ENCODE results near the gene PDZD2.

The PDZD2 gene

GRCh38 chr5:31860726-31861433, 221.9 kb downstream of the PDZD2 start:
- Mint-ChIP-seq H3K27me3 (peaks cover 2% of the 10 kb centered on the region), H3K4me3 (no peak overlapping the region), H3K9me3 (peaks cover 8% of the 10 kb centered on the region), H3K36me3 (peaks cover 8% of the 10 kb centered on the region), H3K4me1 (peaks cover 35% of the 10 kb centered on the region), H3K27ac (peak overlapping the region; percentile 49)

GRCh38 chr5:31861601-31862000, 222.7 kb downstream of the PDZD2 start:
- peaks cover 1% of the 10 kb centered on the region for H3K27me3 Mint-ChIP-seq
- H3K9me3 Mint-ChIP-seq: peaks cover 8% of the 10 kb centered on the region
- no peak overlapping the region for H3K4me3 Mint-ChIP-seq
- peaks cover 8% of the 10 kb centered on the region for H3K36me3 Mint-ChIP-seq
- peaks cover 42% of the 10 kb centered on the region for H3K4me1 Mint-ChIP-seq
- peak overlapping the region; percentile 49 for H3K27ac Mint-ChIP-seq

- Mint-ChIP-seq H3K27ac (no peak overlapping the region), H3K27me3 (no peaks in the 10 kb centered on the region), H3K4me1 (peaks cover 62% of the 10 kb centered on the region)
Measured at GRCh38 chr5:31863991-31864411, 225.1 kb downstream of the PDZD2 start.

GRCh38 chr5:31866166-31866565, 227.2 kb downstream of the PDZD2 start:
- Mint-ChIP-seq H3K4me1 (peaks cover 67% of the 10 kb centered on the region), H3K27ac (peak overlapping the region; percentile 84), H3K36me3 (no peaks in the 10 kb centered on the region), H3K4me3 (peak overlapping the region; percentile 80), H3K27me3 (no peaks in the 10 kb centered on the region), H3K9me3 (no peaks in the 10 kb centered on the region)

More at GRCh38 chr5:31863991-31864411, 225.1 kb downstream of the PDZD2 start:
- Mint-ChIP-seq H3K36me3 (peaks cover 6% of the 10 kb centered on the region), H3K9me3 (peaks cover 7% of the 10 kb centered on the region), H3K4me3 (no peak overlapping the region)

- no peak overlapping the region for H3K27ac Mint-ChIP-seq
- peak overlapping the region; percentile 58 for H3K4me3 Mint-ChIP-seq
Measured at GRCh38 chr5:31867219-31867618, 228.3 kb downstream of the PDZD2 start.

GRCh38 chr5:31880449-31880848, 241.5 kb downstream of the PDZD2 start:
- Mint-ChIP-seq H3K36me3 (no peaks in the 10 kb centered on the region), H3K27me3 (no peaks in the 10 kb centered on the region), H3K4me3 (no peak overlapping the region), H3K9me3 (no peaks in the 10 kb centered on the region), H3K4me1 (no peaks in the 10 kb centered on the region), H3K27ac (no peak overlapping the region)

More at GRCh38 chr5:31867219-31867618, 228.3 kb downstream of the PDZD2 start:
- H3K9me3 Mint-ChIP-seq: no peaks in the 10 kb centered on the region
- peaks cover 60% of the 10 kb centered on the region for H3K4me1 Mint-ChIP-seq
- no peaks in the 10 kb centered on the region for H3K36me3 Mint-ChIP-seq
- H3K27me3 Mint-ChIP-seq: no peaks in the 10 kb centered on the region

- H3K27me3 Mint-ChIP-seq: no peaks in the 10 kb centered on the region
- H3K9me3 Mint-ChIP-seq: no peaks in the 10 kb centered on the region
- no peak overlapping the region for H3K4me3 Mint-ChIP-seq
- H3K36me3 Mint-ChIP-seq: no peaks in the 10 kb centered on the region
- no peaks in the 10 kb centered on the region for H3K4me1 Mint-ChIP-seq
- no peak overlapping the region for H3K27ac Mint-ChIP-seq
Measured at GRCh38 chr5:31884896-31885295, 246.0 kb downstream of the PDZD2 start.

GRCh38 chr5:31886206-31886605, 247.3 kb downstream of the PDZD2 start:
- H3K27me3 Mint-ChIP-seq: no peaks in the 10 kb centered on the region
- H3K4me1 Mint-ChIP-seq: no peaks in the 10 kb centered on the region
- H3K36me3 Mint-ChIP-seq: no peaks in the 10 kb centered on the region
- no peak overlapping the region for H3K4me3 Mint-ChIP-seq
- H3K9me3 Mint-ChIP-seq: no peaks in the 10 kb centered on the region
- H3K27ac Mint-ChIP-seq: no peak overlapping the region

- H3K27me3 Mint-ChIP-seq: no peaks in the 10 kb centered on the region
- H3K27ac Mint-ChIP-seq: no peak overlapping the region
- H3K36me3 Mint-ChIP-seq: no peaks in the 10 kb centered on the region
- no peaks in the 10 kb centered on the region for H3K9me3 Mint-ChIP-seq
- H3K4me1 Mint-ChIP-seq: no peaks in the 10 kb centered on the region
- no peak overlapping the region for H3K4me3 Mint-ChIP-seq
Measured at GRCh38 chr5:31887556-31887955, 248.6 kb downstream of the PDZD2 start.

GRCh38 chr5:31888564-31888963, 249.6 kb downstream of the PDZD2 start:
- H3K9me3 Mint-ChIP-seq: no peaks in the 10 kb centered on the region
- no peaks in the 10 kb centered on the region for H3K36me3 Mint-ChIP-seq
- no peak overlapping the region for H3K27ac Mint-ChIP-seq
- no peak overlapping the region for H3K4me3 Mint-ChIP-seq
- H3K27me3 Mint-ChIP-seq: no peaks in the 10 kb centered on the region
- no peaks in the 10 kb centered on the region for H3K4me1 Mint-ChIP-seq

- Mint-ChIP-seq H3K36me3 (no peaks in the 10 kb centered on the region), H3K27me3 (no peaks in the 10 kb centered on the region), H3K4me1 (no peaks in the 10 kb centered on the region), H3K27ac (no peak overlapping the region), H3K9me3 (no peaks in the 10 kb centered on the region), H3K4me3 (no peak overlapping the region)
Measured at GRCh38 chr5:31889001-31889561, 250.2 kb downstream of the PDZD2 start.

- Mint-ChIP-seq H3K36me3 (no peaks in the 10 kb centered on the region), H3K4me3 (no peak overlapping the region), H3K27ac (no peak overlapping the region), H3K9me3 (no peaks in the 10 kb centered on the region), H3K4me1 (no peaks in the 10 kb centered on the region), H3K27me3 (no peaks in the 10 kb centered on the region)
Measured at GRCh38 chr5:31890046-31890445, 251.1 kb downstream of the PDZD2 start.

- H3K36me3 Mint-ChIP-seq: no peaks in the 10 kb centered on the region
- no peak overlapping the region for H3K27ac Mint-ChIP-seq
- H3K9me3 Mint-ChIP-seq: no peaks in the 10 kb centered on the region
- no peak overlapping the region for H3K4me3 Mint-ChIP-seq
- H3K4me1 Mint-ChIP-seq: no peaks in the 10 kb centered on the region
- H3K27me3 Mint-ChIP-seq: peaks cover 1% of the 10 kb centered on the region
Measured at GRCh38 chr5:31894141-31894540, 255.2 kb downstream of the PDZD2 start.

GRCh38 chr5:31895199-31895820, 256.4 kb downstream of the PDZD2 start:
- no peak overlapping the region for H3K4me3 Mint-ChIP-seq
- H3K36me3 Mint-ChIP-seq: no peaks in the 10 kb centered on the region
- no peaks in the 10 kb centered on the region for H3K4me1 Mint-ChIP-seq
- peaks cover 1% of the 10 kb centered on the region for H3K27me3 Mint-ChIP-seq
- H3K9me3 Mint-ChIP-seq: no peaks in the 10 kb centered on the region
- no peak overlapping the region for H3K27ac Mint-ChIP-seq

- no peak overlapping the region for H3K4me3 Mint-ChIP-seq
- no peak overlapping the region for H3K27ac Mint-ChIP-seq
- no peaks in the 10 kb centered on the region for H3K4me1 Mint-ChIP-seq
- H3K9me3 Mint-ChIP-seq: no peaks in the 10 kb centered on the region
- H3K27me3 Mint-ChIP-seq: peaks cover 1% of the 10 kb centered on the region
- H3K36me3 Mint-ChIP-seq: no peaks in the 10 kb centered on the region
Measured at GRCh38 chr5:31898036-31898632, 259.2 kb downstream of the PDZD2 start.

- Mint-ChIP-seq H3K9me3 (no peaks in the 10 kb centered on the region), H3K27me3 (peaks cover 1% of the 10 kb centered on the region), H3K4me1 (no peaks in the 10 kb centered on the region), H3K36me3 (no peaks in the 10 kb centered on the region), H3K27ac (no peak overlapping the region), H3K4me3 (no peak overlapping the region)
Measured at GRCh38 chr5:31900296-31900865, 261.4 kb downstream of the PDZD2 start.
